WTC11 (cell line): ENCODE measurements around the gene LRP1.

Source experiments
- CTCF ChIP-seq: fragments of 200-600 bp; IDR thresholded peaks from 2 replicates; pipeline ENCODE4 v1.8.0; 2022; ENCODE audit warnings: antibody characterized with exemption
- ESRRA ChIP-seq: sonication (generic); formaldehyde crosslinking; IDR thresholded peaks from 2 replicates; pipeline ENCODE4 v1.8.1; 2022; ENCODE audit warnings: mild to moderate bottlenecking, missing genetic modification reagents, borderline replicate concordance
- ETV6 ChIP-seq: sonication (generic); formaldehyde crosslinking; IDR thresholded peaks from 2 replicates; pipeline ENCODE4 v1.8.1; 2022; ENCODE audit warnings: mild to moderate bottlenecking, missing genetic modification reagents
- GABPB1 ChIP-seq: sonication (generic); formaldehyde crosslinking; IDR thresholded peaks from 2 replicates; pipeline ENCODE4 v1.8.1; 2023; ENCODE audit warnings: mild to moderate bottlenecking, missing genetic modification reagents
- JUN ChIP-seq: sonication (generic); formaldehyde crosslinking; IDR thresholded peaks from 2 replicates; pipeline ENCODE4 v1.8.0; 2023; ENCODE audit warnings: mild to moderate bottlenecking, missing genetic modification reagents
- PRDM15 ChIP-seq: sonication (generic); formaldehyde crosslinking; IDR thresholded peaks from 2 replicates; pipeline ENCODE4 v1.8.0; 2022; ENCODE audit warnings: missing genetic modification reagents
- SMAD3 ChIP-seq: sonication (generic); formaldehyde crosslinking; IDR thresholded peaks from 2 replicates; pipeline ENCODE4 v1.8.0; 2022; ENCODE audit warnings: missing genetic modification reagents, mild to moderate bottlenecking, borderline replicate concordance
- ZNF512 ChIP-seq: sonication (generic); formaldehyde crosslinking; IDR thresholded peaks from 2 replicates; pipeline ENCODE4 v1.8.1; 2022; ENCODE audit warnings: missing genetic modification reagents, borderline replicate concordance

- TF ChIP-seq CTCF (no peak), ZNF512 (no peak), GABPB1 (CRISPR knock-in tag) (no peak), ETV6 (CRISPR knock-in tag) (no peak), JUN (no peak), PRDM15 (CRISPR knock-in tag) (no peak), ESRRA (CRISPR knock-in tag) (no peak), SMAD3 (no peak)
Observed at GRCh38 chr12:57261428-57261865, 133.2 kb downstream of the LRP1 start.
